ENCODE data around the gene KIAA1328.
"Not testable (repeated sequence)": the region's sequence is repeated elsewhere in the genome, so short reads cannot be mapped to it uniquely, and the experiment has no call there.

The KIAA1328 gene

DNA sequence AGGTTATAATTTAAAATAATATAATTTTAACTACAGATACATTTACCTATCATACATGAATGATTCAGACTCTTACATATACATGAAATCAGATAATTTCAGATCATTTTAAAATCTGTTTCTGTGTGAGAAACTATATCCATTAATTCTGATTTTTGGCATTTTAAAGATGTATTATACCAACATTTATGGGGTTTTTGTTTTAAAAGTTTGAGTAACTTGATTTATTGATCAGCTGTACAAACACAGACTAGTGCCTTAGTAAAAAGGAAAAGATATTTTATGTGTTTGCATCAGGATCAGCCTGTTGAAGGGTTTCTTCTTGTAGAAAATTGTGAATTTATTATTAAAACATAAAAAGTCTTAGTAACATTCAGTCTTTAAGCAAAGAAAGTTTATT is 59.9 kb downstream of the KIAA1328 start:
- DNase-seq = no peak

DNA sequence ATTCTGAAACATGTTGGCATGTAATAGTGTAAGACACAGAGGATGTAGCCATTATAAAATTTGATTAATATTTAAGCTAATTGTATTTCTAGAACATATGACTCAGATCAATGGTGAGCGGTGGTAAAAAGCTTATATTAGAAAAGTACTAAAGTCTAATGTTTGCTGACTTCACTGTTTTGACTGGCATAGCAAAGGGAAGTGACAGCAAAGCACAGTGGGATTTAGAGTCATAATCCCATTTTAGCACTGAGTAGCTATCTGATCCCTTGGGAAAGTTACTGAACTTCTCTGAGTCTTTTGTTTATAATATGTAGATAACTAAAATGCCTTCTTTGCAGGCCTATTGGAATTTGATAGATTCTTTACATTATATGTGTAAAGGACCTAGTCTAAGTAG is 60.4 kb downstream of the KIAA1328 start:
- DNase-seq = no peak

DNA sequence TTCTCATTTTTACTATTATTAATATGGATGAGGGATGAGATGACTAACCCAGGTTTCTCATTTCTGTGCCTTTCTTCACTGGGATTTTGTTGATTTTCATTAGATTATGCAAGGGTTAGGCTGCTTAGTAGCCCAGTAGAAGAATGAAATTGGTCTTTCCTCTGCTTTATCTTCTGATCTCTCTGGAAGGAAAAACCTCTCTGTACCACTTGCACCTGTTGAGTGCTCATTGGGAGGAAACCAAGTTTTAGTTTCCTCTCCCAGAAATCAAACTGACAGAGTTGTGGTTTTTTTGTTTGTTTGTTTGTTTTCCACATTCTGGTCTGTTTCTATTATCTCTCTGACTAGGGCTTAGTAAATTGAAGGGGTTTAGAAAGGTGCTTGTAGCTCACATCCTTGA is 60.8 kb downstream of the KIAA1328 start:
- DNase-seq = no peak

DNA sequence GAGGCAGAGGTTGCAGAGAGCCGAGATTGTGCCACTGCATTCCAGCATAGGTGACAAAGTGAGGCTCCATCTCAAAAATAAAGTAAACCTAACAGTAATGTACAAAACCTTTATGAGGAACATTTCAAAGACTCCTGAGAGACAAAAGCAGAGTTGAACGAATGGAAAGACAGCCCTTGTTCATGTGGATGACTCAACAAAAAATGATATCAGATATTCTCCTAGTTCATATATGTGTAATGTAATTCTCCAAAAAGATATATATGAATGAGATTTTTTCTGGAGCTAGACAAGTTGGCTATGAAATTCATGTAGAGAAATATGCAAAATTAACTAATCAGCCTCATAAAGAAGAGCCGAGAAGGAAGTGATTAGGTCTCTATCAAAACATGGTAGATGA is 61.7 kb downstream of the KIAA1328 start:
- no peak for DNase-seq

DNA sequence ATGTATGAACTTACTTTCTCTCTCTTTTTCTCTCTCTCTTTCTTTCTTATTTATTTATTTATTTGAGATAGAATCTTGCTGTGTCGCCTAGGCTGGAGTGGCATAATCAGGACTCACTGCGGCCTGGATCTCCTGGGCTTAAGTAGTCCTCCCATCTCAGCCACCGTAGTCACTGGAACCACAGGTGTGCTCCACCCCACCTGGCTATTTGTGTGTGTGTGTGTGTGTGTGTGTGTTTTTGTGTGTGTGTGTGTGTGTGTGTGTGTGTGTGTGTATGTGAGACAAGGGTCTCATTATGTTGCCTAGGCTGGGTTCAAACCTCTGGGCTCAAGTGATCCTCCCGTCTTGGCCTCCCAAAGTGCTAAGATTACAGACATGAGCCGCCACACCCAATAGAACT is 64.3 kb downstream of the KIAA1328 start:
- no peak for DNase-seq

DNA sequence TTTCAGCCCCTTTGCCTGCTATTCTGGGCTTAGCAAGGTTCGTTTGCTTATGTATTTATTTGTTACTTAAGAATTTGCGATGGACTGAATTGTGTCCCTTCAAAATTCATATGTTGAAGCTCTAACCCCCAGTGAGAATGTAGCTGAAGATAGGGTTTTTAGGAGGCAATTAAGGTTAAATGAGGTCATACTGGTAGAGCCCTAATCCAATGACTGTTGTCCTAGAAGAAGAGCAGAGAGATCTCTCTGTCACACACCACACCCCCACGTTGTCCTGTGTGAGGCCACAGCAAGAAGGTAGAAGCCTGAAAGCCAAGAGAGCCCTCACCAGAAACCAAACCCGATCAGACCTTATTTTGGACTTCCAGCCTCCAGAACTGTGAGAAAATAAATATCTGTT is 66.7 kb downstream of the KIAA1328 start:
- no peak for DNase-seq

DNA sequence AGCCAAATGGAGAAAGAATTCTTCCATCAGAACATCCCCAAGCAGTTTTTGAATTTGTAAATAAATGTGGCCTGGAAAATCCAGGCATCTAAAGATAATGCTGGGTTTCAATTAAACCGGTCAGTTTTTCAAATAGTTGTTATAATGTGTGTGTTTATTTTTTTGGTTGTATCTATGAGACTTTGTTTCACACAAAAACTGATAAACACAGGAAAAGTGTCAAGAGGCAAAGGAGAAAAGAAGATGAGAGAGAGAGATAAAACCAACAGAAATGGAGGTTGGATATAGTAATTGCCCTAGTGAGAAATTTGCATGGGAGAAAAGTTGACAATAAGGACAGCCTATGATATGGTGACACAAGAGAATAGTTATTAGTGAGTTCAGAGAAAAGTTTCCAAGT is 68.3 kb downstream of the KIAA1328 start:
- no peak for DNase-seq

DNA sequence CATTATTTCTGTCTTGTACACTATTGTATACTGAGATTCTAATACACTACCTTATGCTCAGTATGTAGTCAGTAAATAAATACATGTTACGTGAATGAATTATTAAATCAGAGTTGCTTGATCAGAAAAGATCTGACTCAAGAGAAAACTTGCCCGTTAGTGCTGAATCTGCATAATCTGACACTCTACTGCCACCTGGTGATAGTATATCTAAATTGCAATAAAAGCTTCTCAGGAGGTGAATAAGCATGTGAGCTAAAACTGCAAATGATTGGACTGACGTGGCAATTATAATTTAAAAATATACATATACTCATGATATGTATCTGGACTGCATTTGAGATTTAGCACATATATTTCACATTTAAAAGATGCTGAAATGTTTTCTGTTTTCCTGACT is 70.4 kb downstream of the KIAA1328 start:
- no peak for DNase-seq

DNA sequence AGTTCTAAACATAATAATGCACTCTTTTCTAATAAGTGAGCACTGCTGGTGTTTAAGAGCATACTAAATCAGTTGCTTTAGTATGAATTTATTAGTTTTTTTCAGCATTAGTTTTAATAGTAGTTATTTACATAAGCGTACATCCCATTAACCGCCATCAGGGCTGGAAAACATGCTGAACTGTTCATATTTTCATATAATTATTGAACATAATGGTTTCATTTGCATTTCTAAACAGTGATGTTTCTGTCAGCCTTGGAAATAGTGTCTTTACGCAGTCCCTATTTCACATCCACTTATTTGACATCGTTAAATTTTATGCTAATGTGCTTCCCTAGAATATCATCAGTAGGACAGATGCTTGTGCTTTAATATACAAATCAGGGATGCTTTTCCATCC is 71.5 kb downstream of the KIAA1328 start:
- DNase-seq = no peak

DNA sequence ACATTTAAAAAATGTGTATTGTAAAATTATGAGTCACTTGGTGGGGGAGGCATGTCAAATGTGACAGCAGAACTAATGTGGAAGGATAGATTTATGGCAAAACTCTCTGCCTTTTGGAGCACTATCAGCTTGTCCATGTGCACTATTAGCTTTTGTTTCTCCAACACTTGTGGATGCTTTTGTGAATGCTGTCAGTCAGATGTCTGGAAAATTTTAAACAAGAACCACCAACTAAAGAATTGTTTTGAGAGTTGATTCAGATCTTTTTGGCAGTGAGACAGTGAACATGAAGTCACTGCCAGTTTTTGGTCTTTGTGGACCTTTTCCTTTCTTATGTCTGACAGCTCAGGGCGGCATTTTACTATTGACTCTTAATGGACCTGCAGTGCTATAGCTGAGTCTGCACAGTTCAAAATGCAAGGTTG is 72.4 kb downstream of the KIAA1328 start:
- no peak for DNase-seq

DNA sequence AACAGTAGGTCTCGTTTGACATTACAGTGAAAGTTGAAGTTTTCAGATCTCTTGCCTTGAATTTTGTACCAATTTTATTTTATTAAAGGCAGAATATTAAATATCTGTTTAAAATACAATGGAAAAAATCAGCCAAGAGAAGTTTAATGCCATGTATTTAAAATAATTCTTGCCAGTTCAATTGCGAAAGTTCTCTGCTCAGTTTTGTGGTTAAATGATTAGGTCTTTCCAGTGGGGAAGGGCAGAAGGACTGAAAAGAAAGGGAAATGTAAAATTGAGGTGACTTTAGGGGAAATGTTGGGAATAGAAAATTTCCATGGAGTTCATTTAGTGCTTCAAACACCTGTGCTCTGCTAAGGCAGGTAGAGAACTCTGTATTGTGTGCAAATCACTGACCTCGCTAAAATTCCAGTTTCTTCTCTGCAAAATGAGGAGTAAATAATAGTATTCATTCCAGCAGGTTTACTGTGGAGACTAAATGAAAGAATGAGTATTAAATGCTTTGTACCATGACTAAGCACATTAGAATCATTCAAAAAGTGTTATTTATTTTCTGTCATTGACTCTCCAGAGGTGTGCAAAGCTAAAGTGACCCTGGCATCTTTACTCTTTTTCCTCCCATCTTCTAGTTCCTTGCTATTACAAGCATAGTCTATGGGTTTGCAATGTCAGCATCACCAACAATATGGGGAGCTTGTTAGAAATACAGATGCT is 74.4 kb downstream of the KIAA1328 start:
- DNase-seq = no peak

DNA sequence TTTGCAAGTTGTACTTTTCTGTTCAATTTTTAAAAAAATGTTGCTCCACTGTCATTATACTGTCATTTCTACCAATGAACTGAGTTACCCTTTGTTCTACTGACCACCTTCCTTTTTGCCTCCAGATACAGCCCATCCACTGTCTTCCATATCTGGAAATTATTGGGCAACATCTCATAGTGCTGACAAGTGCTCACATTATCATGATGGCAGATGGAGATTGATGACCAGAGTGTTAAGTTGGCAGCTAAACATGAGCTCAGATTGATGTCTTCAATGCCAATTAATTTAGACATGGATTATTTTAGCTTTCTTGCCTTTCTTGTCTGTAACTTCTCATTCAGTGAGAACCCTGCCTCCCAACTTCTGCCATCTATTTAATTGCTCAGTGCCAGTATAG is 76.6 kb downstream of the KIAA1328 start:
- no peak for DNase-seq

DNA sequence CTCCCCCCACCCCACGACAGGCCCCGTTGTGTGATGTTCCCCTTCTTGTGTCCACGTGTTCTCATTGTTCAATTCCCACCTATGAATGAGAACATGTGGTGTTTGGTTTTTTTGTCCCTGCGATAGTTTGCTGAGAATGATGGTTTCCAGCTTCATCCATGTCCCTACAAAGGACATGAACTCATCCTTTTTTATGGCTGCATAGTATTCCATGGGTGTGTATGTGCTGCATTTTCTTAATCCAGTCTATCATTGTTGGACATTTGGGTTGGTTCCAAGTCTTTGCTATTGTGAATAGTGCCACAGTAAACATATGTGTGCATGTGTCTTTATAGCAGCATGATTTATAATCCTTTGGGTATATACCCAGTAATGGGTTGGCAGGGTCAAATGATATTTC is 80.4 kb downstream of the KIAA1328 start:
- not testable (repeated sequence) for DNase-seq

DNA sequence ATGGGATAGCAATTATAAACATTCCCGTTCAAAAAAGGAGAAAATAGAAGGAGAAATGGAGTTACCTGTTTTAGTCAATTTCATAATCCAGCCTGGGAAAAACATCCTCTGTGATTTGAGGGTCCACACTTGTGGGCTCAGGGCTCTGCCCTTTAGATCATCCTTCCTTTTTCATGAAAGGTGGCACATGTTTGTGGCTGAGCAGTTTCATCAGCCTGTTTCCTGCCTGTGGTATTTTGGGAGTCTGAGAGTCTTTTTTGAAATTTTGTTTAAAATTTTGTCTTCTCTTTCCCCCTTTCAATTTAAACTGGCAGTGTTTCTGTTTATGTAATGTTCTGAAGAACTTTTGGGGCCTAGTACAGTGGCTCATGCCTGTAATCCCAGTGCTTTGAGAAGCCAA is 84.0 kb downstream of the KIAA1328 start:
- DNase-seq = no peak

DNA sequence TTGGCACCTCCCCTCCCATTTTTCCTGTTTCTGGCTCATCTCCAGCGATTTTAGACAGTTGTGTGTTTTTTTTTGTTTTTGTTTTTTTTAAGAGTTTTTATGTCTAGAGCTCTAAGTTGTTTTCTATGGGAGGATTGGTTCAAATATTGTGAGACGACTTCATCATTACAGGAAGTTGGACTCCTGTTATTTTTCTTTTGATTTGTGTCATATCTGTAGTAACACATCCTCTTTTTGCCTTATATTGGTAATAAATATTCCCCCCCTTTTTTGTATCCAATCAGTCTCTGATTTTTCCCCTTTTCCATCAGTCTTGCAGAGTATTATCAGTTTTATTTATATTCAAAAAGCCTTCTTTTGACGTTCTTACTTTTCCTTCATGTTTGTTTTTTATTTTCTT is 89.0 kb downstream of the KIAA1328 start:
- DNase-seq = no peak

DNA sequence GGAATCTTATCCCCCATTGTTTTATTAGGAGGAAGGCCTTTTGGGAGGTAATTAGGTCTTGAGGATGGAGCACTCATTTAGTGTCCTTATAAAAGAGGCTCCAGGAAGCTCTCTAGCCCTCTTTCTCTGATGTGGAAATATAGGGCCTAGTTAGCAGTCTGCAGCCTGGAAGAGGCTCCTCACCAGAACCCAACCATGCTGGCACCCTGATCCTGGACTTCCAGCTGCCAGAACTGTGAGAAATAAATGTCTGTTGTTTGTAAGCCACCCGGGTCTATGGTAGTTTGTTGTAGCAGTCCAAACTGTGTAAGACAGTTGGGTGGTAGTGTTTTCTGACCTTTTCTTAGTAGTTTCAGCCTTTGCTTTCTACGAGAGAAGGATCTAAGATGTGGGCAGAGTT is 100.7 kb downstream of the KIAA1328 start:
- DNase-seq = no peak

DNA sequence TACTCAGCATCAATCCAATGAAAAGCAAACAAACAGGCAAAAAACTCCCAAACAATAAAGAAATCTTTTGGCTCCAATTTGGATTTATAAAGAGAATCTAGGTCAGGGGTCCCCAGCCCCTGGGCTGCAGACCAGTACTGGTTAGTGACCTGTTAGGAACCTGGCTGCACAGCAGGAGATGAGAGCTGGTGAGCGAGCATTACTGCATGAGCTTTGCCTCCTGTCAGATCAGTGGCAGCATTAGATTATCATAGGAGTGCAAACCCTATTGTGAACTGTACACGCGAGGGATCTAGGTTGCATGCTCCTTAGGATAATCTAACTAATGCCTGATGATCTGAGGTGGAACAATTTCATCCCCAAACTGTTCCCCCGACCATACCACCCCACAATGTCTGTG is 102.2 kb downstream of the KIAA1328 start:
- no peak for DNase-seq

DNA sequence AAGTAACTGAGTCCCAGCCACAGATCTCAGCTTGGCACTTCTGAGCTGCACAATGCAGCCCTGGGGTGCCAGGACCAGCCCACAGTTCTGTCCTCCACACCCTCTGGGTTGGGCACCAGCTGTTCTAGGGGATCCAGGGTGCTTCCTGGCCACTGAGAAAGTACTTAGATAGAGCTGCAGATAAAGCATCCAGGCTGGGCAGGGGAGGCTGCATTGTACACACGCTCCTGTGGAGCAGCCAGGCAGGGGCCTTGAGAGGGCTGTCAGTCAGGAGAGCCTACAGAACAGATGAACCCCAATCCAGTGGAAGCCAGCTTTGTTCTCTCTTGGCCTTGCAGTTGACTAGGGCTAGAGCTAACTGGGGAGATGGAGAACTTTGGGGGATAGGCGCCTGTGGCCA is 104.6 kb downstream of the KIAA1328 start:
- DNase-seq = no peak

DNA sequence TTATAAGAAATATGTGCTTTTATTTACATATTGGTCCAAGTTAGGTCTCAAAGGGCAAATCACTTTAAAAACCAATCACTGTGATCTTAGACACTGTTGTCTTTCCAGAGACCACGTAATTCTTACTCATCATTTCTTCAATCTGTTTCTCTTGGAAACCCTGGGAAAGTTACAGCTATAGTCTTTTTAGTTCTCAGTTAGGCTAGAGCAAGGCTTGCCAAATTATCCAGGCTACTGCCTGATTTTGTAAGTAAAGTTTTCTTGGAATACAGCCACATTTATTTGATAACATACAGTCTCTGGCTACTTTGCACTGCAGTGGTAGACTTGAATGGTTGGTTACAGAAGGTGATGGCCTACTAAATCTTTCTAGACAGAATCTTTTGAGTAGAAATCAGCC is 106.0 kb downstream of the KIAA1328 start:
- no peak for DNase-seq

DNA sequence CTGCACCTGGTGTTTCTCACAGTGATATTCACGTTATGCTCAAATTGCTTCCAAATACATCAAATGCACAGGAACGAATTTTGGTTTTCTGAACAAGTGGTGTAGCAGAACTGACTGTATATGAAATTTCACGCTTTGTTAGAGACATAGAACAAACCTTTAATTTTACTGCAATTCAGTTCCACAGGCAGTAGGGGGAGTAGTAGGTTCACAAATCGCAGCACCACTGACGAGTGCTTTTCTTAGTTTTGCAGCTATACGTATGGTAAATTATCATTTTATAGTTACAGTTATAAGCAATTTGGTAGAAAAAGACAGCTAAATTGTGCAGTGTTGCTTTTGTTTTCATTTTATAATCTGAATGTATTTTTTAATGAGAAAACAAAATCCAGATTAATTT is 113.3 kb downstream of the KIAA1328 start:
- no peak for DNase-seq

DNA sequence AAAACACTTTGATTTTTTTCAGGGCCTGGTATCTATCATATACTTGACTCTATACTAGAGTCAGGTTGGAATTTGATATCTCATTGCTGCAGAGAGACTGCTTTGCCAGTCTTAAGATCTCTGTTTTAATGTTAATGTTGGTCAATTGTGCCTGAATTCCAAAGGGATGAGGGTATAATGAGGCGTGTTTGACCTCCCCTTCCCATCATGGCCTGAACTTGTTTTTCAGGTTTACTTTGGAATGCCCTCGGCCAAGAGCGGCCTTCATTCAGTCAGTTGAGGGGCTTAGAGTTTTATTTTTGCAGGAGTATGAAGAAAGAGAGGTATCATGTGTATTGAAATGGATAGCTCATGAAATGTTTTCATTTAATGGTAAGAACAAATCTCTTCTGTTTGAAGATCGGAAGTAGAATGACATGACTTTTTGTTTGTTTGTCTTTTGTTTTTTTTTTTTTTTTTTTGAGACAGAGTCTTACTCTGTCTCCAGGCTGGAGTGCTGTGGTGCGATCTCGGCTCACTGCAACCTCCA is 119.0 kb downstream of the KIAA1328 start:
- DNase-seq = no peak

DNA sequence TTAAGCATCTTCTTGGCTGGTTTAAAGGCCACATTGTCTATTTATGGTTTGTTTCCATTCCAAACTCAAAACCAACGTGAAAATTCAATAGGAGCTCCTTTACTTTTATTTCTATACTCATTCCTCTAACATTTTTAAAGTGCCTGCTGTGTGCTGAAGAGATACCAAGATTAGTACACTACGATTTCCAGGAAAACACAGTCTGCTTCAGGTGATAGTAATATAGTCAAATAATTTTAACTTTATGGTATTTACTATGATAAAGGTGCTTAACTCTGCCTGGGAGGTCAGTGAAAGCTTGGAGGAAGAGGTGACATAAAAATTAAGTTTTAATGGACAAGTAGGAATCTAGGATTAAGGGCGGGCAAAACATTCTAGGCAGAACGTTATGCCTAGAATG is 121.4 kb downstream of the KIAA1328 start:
- DNase-seq = no peak

DNA sequence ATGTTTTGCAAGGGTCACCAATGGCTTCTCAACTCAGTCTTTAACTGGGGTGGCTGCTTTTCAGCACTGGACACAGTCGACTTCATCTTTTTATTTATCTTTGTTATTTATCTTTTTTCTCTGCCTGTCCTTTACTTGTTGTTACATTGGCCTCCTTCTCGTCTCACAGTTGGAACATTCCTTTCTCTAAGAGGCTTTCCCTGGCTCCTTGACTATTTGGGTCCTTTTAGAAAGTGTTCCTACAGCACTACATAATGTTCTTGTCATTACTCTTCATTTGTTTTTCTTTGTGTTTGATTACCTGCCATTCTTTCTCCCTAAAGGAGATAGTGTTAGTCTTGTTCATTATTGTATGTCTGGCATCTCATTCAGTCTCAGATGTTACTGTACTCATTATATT is 122.0 kb downstream of the KIAA1328 start:
- DNase-seq = no peak

DNA sequence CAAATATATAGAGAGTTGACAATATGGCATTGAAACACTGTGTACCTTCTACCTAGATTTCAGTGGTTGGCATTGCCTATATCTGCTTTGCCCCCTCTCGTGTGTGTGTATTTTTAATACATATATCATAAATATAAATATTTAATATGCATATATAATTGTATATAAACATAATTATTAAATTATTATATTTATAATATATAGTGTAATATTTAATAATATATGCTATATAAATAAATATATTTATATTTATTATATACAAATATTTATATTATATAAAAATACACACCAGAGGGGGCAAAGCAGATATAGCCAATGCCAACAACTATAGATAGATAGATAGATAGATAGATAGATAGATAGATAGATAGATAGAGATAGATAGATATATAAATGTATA is 124.1 kb downstream of the KIAA1328 start:
- DNase-seq = no peak

DNA sequence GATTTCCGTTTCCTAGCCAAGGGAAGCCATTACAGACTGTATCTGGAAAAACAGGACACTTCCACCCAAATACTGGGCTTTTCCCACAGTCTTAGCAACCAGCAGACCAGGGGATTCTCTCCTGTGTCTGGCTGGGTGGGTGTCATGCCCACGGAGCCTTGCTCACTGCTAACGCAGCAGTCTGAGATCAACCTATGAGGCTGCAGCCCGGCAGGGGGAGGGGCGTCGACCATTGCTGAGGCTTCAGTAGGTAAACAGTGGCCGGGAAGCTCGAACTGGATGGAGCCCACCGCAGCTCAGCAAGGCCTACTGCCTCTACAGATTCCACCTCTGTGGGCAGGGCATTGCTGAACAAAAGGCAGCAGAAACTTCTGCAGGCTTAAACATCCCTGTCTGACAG is 131.1 kb downstream of the KIAA1328 start:
- no peak for DNase-seq

Data from activated T-cell treated with anti-CD3 and anti-CD28 coated beads, Interleukin-2, amount 50 U/mL, for 1 hour (primary cell).